ENCODE results near the gene GRIA1. TPM values are rescaled to one million over a fixed set of nuclear protein-coding genes. Genes with fewer than 3 reads are reported as not detected.

GRIA1 gene
- total RNA-seq, 1 donor from 2014 or later, result not detected

GRCh38 chr5:153629027-153629895 is 138.8 kb downstream of the GRIA1 start:
- Mint-ChIP-seq H3K9me3 (ENCODE audit: unreplicated experiment) (peaks cover 2% of the 10 kb centered on the region), H3K4me1 (ENCODE audit: low read depth, unreplicated experiment) (no peaks in the 10 kb centered on the region), H3K27ac (ENCODE audit: unreplicated experiment) (no peak overlapping the region), H3K4me3 (ENCODE audit: unreplicated experiment) (no peak overlapping the region), H3K36me3 (ENCODE audit: unreplicated experiment) (no peaks in the 10 kb centered on the region), H3K27me3 (ENCODE audit: unreplicated experiment) (peaks cover 4% of the 10 kb centered on the region)
- TF ChIP-seq CTCF (IDR thresholded peaks at IDR 0.05; ENCODE audit: partially characterized antibody, unreplicated experiment), result no peak
- DNase-seq, result peak; percentile 21

GRCh38 chr5:153630546-153630945 is 140.1 kb downstream of the GRIA1 start:
- no peak for DNase-seq
- TF ChIP-seq CTCF (IDR thresholded peaks at IDR 0.05; ENCODE audit: partially characterized antibody, unreplicated experiment), result no peak
- peaks cover 4% of the 10 kb centered on the region for H3K27me3 Mint-ChIP-seq (ENCODE audit: unreplicated experiment)
- no peaks in the 10 kb centered on the region for H3K4me1 Mint-ChIP-seq (ENCODE audit: low read depth, unreplicated experiment)
- H3K36me3 Mint-ChIP-seq (ENCODE audit: unreplicated experiment), result no peaks in the 10 kb centered on the region
- H3K4me3 Mint-ChIP-seq (ENCODE audit: unreplicated experiment), result no peak overlapping the region
- H3K27ac Mint-ChIP-seq (ENCODE audit: unreplicated experiment), result no peak overlapping the region
- peaks cover 3% of the 10 kb centered on the region for H3K9me3 Mint-ChIP-seq (ENCODE audit: unreplicated experiment)

GRCh38 chr5:153632748-153633290 is 142.3 kb downstream of the GRIA1 start:
- H3K36me3 Mint-ChIP-seq (ENCODE audit: unreplicated experiment), result no peaks in the 10 kb centered on the region
- peaks cover 3% of the 10 kb centered on the region for H3K9me3 Mint-ChIP-seq (ENCODE audit: unreplicated experiment)
- peaks cover 4% of the 10 kb centered on the region for H3K27me3 Mint-ChIP-seq (ENCODE audit: unreplicated experiment)
- no peak overlapping the region for H3K4me3 Mint-ChIP-seq (ENCODE audit: unreplicated experiment)
- no peaks in the 10 kb centered on the region for H3K4me1 Mint-ChIP-seq (ENCODE audit: low read depth, unreplicated experiment)
- H3K27ac Mint-ChIP-seq (ENCODE audit: unreplicated experiment), result no peak overlapping the region
- TF ChIP-seq CTCF (IDR thresholded peaks at IDR 0.05; ENCODE audit: partially characterized antibody, unreplicated experiment), result no peak
- DNase-seq, result no peak

- Mint-ChIP-seq H3K27ac (ENCODE audit: unreplicated experiment) (no peak overlapping the region), H3K9me3 (ENCODE audit: unreplicated experiment) (peaks cover 6% of the 10 kb centered on the region), H3K4me1 (ENCODE audit: low read depth, unreplicated experiment) (no peaks in the 10 kb centered on the region), H3K4me3 (ENCODE audit: unreplicated experiment) (no peak overlapping the region), H3K27me3 (ENCODE audit: unreplicated experiment) (peaks cover 2% of the 10 kb centered on the region), H3K36me3 (ENCODE audit: unreplicated experiment) (no peaks in the 10 kb centered on the region)
- no peak for DNase-seq
- TF ChIP-seq CTCF (IDR thresholded peaks at IDR 0.05; ENCODE audit: partially characterized antibody, unreplicated experiment), result no peak
Measured at GRCh38 chr5:153636670-153637451, 146.4 kb downstream of the GRIA1 start.
